Measurements from ENCODE around the gene TKTL1.
"Not testable (repeated sequence)": the region's sequence is repeated elsewhere in the genome, so short reads cannot be mapped to it uniquely, and the experiment has no call there.

TKTL1 gene

GRCh38 chrX:154343620-154344019 lies 48.0 kb downstream of the TKTL1 start:
- H2AFZ ChIP-seq (ENCODE audit: low read depth, low read length, severe bottlenecking); H3K4me3 ChIP-seq (ENCODE audit: insufficient read depth, low read length, poor library complexity, severe bottlenecking); H3K27ac ChIP-seq (ENCODE audit: low read depth, low read length); H3K4me2 ChIP-seq (ENCODE audit: low read depth, low read length, poor library complexity, severe bottlenecking); H3K36me3 ChIP-seq (ENCODE audit: low read length); H3K79me2 ChIP-seq (ENCODE audit: insufficient read depth, low read length); H3K27me3 ChIP-seq (ENCODE audit: low read length); H3K9ac ChIP-seq (ENCODE audit: low read length); H3K9me2 ChIP-seq (replicated peaks; ENCODE audit: insufficient read depth, low read length); H3F3A ChIP-seq (ENCODE audit: insufficient read depth); H3K9me3 ChIP-seq (ENCODE audit: insufficient read depth, low read length); H4K20me1 ChIP-seq (ENCODE audit: low read depth, low read length): not testable (repeated sequence)

- Histone ChIP-seq H3K9ac (ENCODE audit: low read length) (no peak overlapping the region), H3K4me3 (ENCODE audit: insufficient read depth, low read length, poor library complexity, severe bottlenecking) (no peak overlapping the region), H3K79me2 (ENCODE audit: insufficient read depth, low read length) (no peaks in the 10 kb centered on the region), H3K36me3 (ENCODE audit: low read length) (no peaks in the 10 kb centered on the region), H3K9me3 (ENCODE audit: insufficient read depth, low read length) (no peaks in the 10 kb centered on the region), H3K4me2 (ENCODE audit: low read depth, low read length, poor library complexity, severe bottlenecking) (no peak overlapping the region), H3K27me3 (ENCODE audit: low read length) (no peaks in the 10 kb centered on the region), H3K9me2 (replicated peaks; ENCODE audit: insufficient read depth, low read length) (no peaks in the 10 kb centered on the region), H2AFZ (ENCODE audit: low read depth, low read length, severe bottlenecking) (no peak overlapping the region), H3F3A (ENCODE audit: insufficient read depth) (peaks cover 6% of the 10 kb centered on the region; the same call in 1 of the 2 replicates), H4K20me1 (ENCODE audit: low read depth, low read length) (no peaks in the 10 kb centered on the region), H3K27ac (ENCODE audit: low read depth, low read length) (no peak overlapping the region)
- no peak for TF ChIP-seq EZH2phosphoT487 (conservative IDR thresholded peaks at IDR 0.05; ENCODE audit: low read length)
- no peak for TF ChIP-seq CTCF (IDR thresholded peaks at IDR 0.05; ENCODE audit: insufficient read depth, low read length, poor library complexity, severe bottlenecking)
Observed at GRCh38 chrX:154348114-154348531, 52.5 kb downstream of the TKTL1 start.

GRCh38 chrX:154348646-154349358 lies 53.2 kb downstream of the TKTL1 start:
- Histone ChIP-seq H2AFZ (ENCODE audit: low read depth, low read length, severe bottlenecking) (no peak overlapping the region), H3F3A (ENCODE audit: insufficient read depth) (peaks cover 6% of the 10 kb centered on the region; the same call in 1 of the 2 replicates), H3K4me3 (ENCODE audit: insufficient read depth, low read length, poor library complexity, severe bottlenecking) (no peak overlapping the region), H3K9me3 (ENCODE audit: insufficient read depth, low read length) (no peaks in the 10 kb centered on the region), H3K36me3 (ENCODE audit: low read length) (no peaks in the 10 kb centered on the region), H3K9me2 (replicated peaks; ENCODE audit: insufficient read depth, low read length) (no peaks in the 10 kb centered on the region), H3K4me2 (ENCODE audit: low read depth, low read length, poor library complexity, severe bottlenecking) (no peak overlapping the region), H3K9ac (ENCODE audit: low read length) (no peak overlapping the region), H3K79me2 (ENCODE audit: insufficient read depth, low read length) (no peaks in the 10 kb centered on the region), H4K20me1 (ENCODE audit: low read depth, low read length) (no peaks in the 10 kb centered on the region), H3K27me3 (ENCODE audit: low read length) (no peaks in the 10 kb centered on the region), H3K27ac (ENCODE audit: low read depth, low read length) (no peak overlapping the region)
- TF ChIP-seq CTCF (IDR thresholded peaks at IDR 0.05; ENCODE audit: insufficient read depth, low read length, poor library complexity, severe bottlenecking): no peak
- TF ChIP-seq EZH2phosphoT487 (conservative IDR thresholded peaks at IDR 0.05; ENCODE audit: low read length): no peak

- Histone ChIP-seq H4K20me1 (ENCODE audit: low read depth, low read length) (no peaks in the 10 kb centered on the region), H3K27me3 (ENCODE audit: low read length) (no peaks in the 10 kb centered on the region), H3K9ac (ENCODE audit: low read length) (no peak overlapping the region), H3K9me3 (ENCODE audit: insufficient read depth, low read length) (no peaks in the 10 kb centered on the region), H3K36me3 (ENCODE audit: low read length) (no peaks in the 10 kb centered on the region), H2AFZ (ENCODE audit: low read depth, low read length, severe bottlenecking) (no peak overlapping the region), H3K4me2 (ENCODE audit: low read depth, low read length, poor library complexity, severe bottlenecking) (no peak overlapping the region), H3K4me3 (ENCODE audit: insufficient read depth, low read length, poor library complexity, severe bottlenecking) (no peak overlapping the region), H3K79me2 (ENCODE audit: insufficient read depth, low read length) (no peaks in the 10 kb centered on the region), H3F3A (ENCODE audit: insufficient read depth) (peaks cover 6% of the 10 kb centered on the region; the same call in 1 of the 2 replicates), H3K27ac (ENCODE audit: low read depth, low read length) (no peak overlapping the region), H3K9me2 (replicated peaks; ENCODE audit: insufficient read depth, low read length) (no peaks in the 10 kb centered on the region)
- no peak for TF ChIP-seq CTCF (IDR thresholded peaks at IDR 0.05; ENCODE audit: insufficient read depth, low read length, poor library complexity, severe bottlenecking)
- TF ChIP-seq EZH2phosphoT487 (conservative IDR thresholded peaks at IDR 0.05; ENCODE audit: low read length): no peak
Observed at GRCh38 chrX:154349359-154349935, 53.9 kb downstream of the TKTL1 start.
